Coronary artery (tissue), 2 donors: ENCODE measurements around the gene APOL2.
A peak's percentile ranks its signal among the peaks of the same experiment; 100 is the strongest.
"Not testable (repeated sequence)": the region's sequence is repeated elsewhere in the genome, so short reads cannot be mapped to it uniquely, and the experiment has no call there.

ENCODE experiments used
- DNase-seq: peaks from one replicate; pipeline ENCODE4 v3.0.0-alpha.2; 2017; ENCODE audit warnings: low spot score
- H3K27ac ChIP-seq, 2 donors: fragments of 200-600 bp; sonication (generic); one replicate each; pipeline ENCODE4 v1.5.1; 2016 to 2019
- H3K4me3 ChIP-seq: fragments of 200-600 bp; sonication (generic); 2 replicates; pipeline ENCODE4 v1.5.1; 2016; ENCODE audit warnings: mild to moderate bottlenecking, moderate library complexity
- TF ChIP-seq, protein P1 (sequence below): fragments of 200-600 bp; sonication (generic); IDR thresholded peaks from one replicate; pipeline ENCODE4 v1.5.1; 2019; ENCODE audit warnings: antibody characterized with exemption

The APOL2 gene

GRCh38 chr22:36218648-36219193, 20.6 kb downstream of the APOL2 start:
- DNase-seq, result no peak
- Histone ChIP-seq H3K4me3 (no peak overlapping the region), H3K27ac (no peak overlapping the region)
- TF ChIP-seq, protein P1, sequence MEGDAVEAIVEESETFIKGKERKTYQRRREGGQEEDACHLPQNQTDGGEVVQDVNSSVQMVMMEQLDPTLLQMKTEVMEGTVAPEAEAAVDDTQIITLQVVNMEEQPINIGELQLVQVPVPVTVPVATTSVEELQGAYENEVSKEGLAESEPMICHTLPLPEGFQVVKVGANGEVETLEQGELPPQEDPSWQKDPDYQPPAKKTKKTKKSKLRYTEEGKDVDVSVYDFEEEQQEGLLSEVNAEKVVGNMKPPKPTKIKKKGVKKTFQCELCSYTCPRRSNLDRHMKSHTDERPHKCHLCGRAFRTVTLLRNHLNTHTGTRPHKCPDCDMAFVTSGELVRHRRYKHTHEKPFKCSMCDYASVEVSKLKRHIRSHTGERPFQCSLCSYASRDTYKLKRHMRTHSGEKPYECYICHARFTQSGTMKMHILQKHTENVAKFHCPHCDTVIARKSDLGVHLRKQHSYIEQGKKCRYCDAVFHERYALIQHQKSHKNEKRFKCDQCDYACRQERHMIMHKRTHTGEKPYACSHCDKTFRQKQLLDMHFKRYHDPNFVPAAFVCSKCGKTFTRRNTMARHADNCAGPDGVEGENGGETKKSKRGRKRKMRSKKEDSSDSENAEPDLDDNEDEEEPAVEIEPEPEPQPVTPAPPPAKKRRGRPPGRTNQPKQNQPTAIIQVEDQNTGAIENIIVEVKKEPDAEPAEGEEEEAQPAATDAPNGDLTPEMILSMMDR, result no peak

DNA sequence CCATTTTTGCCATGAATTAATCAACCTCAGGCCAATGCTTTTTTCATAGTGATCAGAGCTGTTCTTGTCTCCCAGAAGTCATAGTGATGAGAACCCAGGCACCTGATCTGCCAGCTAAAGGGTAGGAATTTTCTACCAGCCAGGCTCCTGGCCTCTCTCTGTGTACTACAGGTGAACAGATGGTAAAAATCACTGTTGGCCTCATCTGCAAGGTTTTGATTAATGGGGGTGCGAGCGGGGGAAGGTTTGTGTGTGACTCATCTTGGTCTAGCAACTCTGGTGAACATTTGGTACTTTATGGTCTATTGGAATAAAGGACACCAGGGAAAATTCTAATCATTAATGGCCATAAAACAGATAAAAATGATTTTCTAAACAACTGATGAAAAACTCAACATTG, 23.3 kb downstream of the APOL2 start:
- TF ChIP-seq, protein P1, result no peak
- DNase-seq, result peak; percentile 4
- H3K27ac ChIP-seq, result no peak overlapping the region
- no peak overlapping the region for H3K4me3 ChIP-seq

DNA sequence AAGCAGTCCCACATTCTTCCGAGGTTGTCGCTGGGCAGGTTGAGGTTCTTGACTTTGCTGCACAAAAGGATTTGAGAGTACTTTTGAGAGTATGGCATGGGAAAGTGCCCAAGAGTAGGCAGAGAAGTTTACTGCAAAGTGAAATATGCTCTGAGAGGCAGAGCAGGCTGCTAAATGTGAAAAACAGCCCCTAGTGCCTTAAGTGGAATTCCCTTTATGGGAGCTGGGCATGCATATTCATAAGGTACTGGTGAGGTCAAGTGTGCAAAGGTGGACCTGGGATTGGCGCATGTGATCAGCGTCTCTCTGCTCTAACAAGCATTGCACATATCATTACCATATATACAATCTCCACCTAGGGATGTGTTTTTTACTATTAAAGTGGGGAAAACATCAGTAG, 25.7 kb downstream of the APOL2 start:
- Histone ChIP-seq H3K27ac (no peak overlapping the region), H3K4me3 (no peak overlapping the region)
- no peak for DNase-seq
- TF ChIP-seq, protein P1, result no peak

DNA sequence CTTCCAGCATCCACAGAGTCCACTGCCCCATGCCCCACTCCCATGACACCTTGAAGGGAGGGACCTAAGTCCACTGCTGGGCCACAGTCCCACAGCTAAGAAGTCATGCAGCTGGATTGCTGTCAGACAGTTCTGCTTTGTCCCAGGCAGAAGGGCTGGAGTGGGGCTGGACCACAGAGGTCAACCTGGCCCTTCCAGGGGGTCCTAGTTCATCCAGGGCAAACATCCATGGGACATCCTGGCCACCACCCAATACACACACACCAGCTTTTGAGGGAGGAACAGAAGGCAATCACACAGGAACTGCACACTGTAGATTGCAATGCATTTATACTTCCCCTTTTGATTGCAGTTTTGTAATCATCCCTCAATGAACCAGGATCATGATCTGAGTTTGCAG, 26.4 kb downstream of the APOL2 start:
- no peak for DNase-seq
- TF ChIP-seq, protein P1, result no peak
- Histone ChIP-seq H3K4me3 (no peak overlapping the region), H3K27ac (no peak overlapping the region)

- TF ChIP-seq, protein P1, result no peak
- Histone ChIP-seq H3K4me3 (no peak overlapping the region), H3K27ac (no peak overlapping the region)
- DNase-seq, result no peak
These were observed 28.0 kb downstream of the APOL2 start for GRCh38 chr22:36211237-36211861.

- Histone ChIP-seq H3K27ac (no peak overlapping the region), H3K4me3 (no peak overlapping the region)
- TF ChIP-seq, protein P1, result no peak
- DNase-seq, result no peak
These were observed 29.1 kb downstream of the APOL2 start for GRCh38 chr22:36210224-36210623.

DNA sequence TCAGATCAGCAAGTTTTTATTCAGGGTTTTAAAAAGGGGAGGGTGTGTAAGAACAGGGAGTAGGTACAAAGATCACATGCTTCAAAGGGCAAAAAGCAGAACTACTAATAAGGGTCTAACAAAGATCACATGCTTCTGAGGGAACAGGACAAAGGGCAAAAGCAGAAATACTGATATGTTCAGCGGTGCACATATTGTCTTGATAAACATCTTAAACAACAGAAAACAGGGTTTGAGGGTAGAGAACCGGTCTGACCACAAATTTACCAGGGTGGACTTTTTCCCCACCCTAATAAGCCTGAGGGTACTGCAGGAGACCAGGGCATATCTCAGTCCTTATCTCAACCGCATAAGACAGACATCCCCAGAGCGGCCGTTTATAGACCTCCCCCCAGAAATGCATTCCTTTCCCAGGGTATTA, 29.8 kb downstream of the APOL2 start:
- H3K4me3 ChIP-seq, H3K27ac ChIP-seq, DNase-seq: not testable (repeated sequence)
